GM19452 (cell line): ENCODE data around the gene ARHGAP26.

Source experiments
- ATAC-seq: cut with Tn5 transposase; IDR thresholded peaks from one replicate; pipeline ENCODE4 v1.9.1; 2021; ENCODE audit not compliant: unreplicated experiment

ARHGAP26 gene

DNA sequence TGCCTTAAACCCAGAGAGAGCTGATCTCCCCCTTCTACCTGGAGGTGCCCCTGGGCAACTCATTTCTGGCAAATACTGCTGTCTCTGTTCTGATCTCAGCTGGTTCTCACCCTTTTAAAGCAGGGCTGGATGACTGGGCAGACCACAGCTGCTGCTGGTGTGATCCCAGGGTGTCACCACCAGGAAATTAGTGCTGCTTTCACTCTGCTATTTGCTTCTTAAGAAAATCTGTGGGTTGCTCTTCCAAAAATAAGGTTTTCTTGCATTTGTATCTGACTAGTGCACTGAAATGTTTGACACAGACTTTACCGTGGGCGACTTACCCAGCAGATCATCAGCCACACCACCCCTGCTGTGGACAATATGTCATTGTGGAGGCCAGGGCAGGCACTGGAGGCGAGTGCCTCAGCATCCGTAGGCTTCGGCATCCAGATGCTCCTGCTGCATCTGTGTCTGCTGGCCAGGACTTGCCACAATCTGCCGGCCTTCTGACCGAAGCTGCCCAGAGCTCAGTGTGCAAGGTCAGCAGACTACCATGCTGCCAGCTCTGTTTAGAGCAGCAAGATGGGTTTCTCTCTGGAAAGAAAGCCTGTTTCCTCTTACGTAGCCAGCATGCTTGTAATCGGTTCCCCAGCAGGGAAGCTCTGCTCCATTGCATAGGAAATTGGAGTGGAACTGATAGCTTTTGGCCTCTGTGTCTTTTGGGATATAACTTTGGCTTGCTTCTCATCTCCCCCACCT, 13.6 kb downstream of the ARHGAP26 start:
- ATAC-seq = peak; percentile 94

- no peak for ATAC-seq
These were observed 14.3 kb downstream of the ARHGAP26 start for GRCh38 chr5:142784401-142784955.

DNA sequence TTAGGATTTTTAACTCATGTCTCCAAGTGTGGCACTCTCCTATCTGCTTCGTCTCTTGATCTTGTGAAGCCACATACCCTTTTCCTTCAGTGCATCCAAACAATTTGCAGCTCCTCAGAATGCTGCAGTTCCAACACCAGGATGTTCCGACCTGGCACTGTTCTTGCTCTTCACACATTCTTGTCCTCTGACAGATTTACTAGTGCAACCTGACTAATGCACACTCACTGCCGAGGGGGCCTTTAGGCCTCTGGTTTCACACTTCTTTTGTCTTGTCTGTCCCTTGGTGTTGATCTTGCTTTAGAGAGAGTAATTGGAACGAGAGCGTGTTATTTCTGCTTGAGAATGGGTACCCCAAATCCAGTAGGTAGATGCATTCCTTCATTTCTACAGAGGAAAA, 15.0 kb downstream of the ARHGAP26 start:
- no peak for ATAC-seq

DNA sequence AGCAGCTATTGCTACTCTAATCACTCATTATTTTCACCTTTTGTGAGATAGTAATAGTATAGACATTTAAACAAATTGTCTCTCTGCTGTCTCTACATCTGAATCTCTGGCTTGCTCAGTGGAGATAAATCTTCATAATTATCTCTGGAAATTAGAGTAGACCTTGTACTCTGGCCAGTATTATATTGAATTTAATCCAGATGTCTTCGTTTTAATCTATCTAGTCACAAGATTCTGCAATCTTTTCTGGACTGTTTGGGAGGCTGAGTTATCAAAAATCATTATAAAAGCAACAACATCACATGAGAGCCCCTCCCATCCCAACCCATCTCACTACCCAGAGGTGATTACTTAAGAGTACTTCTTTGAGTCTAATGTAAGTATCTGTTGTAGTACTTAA, 19.0 kb downstream of the ARHGAP26 start:
- ATAC-seq = no peak

- no peak for ATAC-seq
These were observed 22.1 kb downstream of the ARHGAP26 start for GRCh38 chr5:142792012-142792864.

DNA sequence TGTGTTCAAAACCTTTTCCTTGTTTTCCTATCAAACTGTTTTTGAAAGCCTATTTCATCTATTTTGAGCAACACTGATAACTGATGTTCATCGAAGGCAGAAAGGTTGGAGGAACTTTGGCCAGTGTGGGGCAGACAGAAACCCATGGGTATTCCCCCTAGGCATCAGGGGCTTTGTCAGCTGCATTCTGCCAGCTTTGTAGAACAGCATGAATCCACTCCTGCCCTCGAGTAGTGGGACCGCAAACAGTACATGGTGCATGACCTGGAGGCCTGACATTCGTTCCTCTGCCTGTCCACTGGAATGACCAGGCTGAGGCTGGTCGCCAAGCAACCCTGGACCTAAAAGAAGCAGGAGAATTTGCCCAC, 22.7 kb downstream of the ARHGAP26 start:
- no peak for ATAC-seq

GRCh38 chr5:142794537-142794936, 24.4 kb downstream of the ARHGAP26 start:
- no peak for ATAC-seq

DNA sequence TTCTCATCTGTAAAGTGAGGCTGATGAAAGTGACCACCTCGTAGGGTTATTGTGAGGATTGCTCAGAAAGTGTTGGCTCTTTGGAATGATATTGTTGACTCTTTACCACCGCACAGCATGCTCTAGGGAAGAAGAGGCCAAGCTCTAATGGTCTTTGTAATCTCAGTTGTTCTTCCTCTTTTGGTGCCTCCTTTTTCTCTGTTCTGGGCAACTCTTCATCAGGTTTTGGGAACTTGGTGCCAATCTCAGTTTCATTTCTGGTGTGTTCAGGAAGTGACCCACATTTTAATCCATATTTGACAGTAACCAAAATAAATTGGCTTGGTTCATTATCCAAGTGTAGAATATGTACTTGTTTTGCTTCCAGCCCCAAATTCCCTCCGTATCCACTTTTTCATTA, 25.1 kb downstream of the ARHGAP26 start:
- peak; percentile 46 for ATAC-seq

DNA sequence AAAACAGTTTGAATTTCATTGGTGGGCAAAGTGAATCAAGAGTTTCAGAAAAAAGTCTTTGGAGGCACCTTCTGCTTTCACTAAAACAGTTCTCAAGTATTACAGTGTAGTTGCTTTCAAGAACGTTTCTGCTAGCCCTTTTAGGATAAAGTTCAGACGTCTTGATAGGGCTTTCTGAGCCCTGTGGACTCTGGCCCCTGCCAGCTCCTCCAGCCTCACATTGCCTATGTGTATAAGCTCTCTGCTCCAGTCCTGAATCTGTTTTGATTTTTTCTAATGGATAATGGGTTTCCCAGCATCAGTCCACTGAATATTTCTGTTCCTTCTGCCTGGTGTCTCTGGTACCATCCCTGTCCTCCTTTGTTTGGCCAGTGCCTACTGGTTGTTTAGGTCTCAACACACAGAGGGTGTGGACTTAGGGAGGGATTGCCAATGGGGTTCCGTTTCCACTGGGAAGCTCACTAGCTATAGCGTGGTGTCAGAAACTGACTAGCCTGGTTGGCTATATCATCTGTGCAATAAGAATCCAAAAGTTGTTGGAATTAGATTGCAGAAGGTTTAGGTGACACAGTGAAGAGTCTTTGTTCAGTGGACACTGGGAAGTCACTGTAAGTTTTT, 26.4 kb downstream of the ARHGAP26 start:
- ATAC-seq = no peak

GRCh38 chr5:142797420-142797819, 27.2 kb downstream of the ARHGAP26 start:
- no peak for ATAC-seq

DNA sequence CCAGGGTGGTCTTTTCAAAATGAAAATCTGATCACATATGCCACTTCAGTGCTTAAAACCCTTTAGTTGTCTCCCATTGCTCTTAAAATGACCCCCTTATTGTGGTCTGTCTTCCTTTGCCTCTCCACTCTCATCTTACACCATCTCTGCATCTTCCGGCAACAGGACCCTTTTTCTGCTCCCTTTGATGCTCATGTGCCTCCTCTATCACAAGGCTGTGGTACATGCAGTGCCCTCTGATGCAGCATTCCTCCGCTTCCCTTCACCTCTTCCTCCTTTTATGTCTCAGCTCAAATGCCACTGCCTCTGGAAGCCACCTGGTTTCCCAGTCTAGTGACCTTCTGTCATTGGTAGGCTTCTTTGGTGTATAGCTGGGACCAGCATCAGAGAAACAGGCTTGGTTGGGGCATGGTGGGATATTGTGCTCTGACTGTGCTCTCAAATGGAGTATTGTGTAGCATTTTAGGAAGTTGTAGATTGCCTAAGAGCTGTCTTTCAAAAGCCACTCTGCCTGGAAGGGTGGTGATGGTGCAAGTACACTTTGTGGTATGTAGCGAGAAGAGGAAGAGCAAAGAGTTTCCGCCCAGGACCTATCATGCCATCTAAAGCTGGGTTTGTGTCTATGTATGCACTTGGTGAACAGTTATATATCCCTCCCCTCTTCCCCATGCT, 28.1 kb downstream of the ARHGAP26 start:
- ATAC-seq = no peak

DNA sequence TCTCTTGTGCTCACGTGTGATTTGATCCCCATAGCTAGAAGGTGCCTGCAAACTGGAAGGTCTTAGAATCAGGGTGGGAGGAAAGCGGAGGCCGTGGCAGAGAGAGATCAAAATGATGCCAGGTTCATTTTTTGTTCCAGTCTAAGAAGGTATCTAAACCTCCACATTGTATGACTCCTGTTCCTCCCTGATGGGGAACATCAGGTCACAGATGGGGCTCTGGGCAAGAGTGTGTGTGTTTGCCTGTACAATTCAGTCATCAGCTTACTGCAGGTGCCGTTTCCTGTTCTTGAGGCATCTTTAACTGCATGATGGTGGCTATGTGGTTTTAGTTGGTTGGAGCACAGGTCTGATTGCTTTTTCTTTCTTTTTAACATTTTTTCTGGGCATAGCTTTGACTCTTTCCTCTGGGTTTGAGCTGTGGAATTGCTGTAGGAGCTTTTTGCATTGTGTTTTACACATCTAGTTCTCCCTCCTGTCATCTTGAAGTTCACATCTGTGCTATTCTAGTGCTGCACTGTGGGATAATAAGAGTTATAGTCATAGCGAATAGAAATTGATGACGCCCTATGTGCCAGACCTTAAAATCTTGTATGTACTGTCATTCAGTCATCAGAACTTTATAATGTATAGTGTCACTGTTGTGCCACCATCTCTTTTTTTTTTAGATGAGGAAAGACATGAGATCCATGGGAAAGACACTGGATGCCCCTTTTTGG, 30.8 kb downstream of the ARHGAP26 start:
- peak; percentile 88 for ATAC-seq

DNA sequence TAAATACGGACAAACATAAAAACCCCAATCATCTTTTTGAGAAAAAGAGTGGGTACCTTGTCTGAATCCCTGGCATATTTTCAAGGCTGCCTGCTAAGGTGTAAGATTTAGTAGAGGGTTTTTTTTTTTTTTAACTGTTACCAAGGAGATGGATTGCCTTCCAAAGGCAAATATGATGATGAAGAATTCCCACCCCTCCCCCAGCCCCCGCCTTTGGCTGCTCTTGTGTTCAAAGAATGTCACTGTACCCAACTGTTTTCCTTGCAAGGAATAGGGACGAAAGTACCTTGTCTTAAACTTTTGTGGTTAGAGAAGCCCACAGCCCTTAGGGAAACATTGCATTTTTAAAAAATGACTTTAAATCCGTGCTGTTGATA, 31.3 kb downstream of the ARHGAP26 start:
- ATAC-seq = no peak

- ATAC-seq = no peak
These were observed 33.4 kb downstream of the ARHGAP26 start for GRCh38 chr5:142803428-142804125.

GRCh38 chr5:142805339-142805738, 35.2 kb downstream of the ARHGAP26 start:
- ATAC-seq = no peak

- ATAC-seq = no peak
These were observed 36.7 kb downstream of the ARHGAP26 start for GRCh38 chr5:142806841-142807267.

DNA sequence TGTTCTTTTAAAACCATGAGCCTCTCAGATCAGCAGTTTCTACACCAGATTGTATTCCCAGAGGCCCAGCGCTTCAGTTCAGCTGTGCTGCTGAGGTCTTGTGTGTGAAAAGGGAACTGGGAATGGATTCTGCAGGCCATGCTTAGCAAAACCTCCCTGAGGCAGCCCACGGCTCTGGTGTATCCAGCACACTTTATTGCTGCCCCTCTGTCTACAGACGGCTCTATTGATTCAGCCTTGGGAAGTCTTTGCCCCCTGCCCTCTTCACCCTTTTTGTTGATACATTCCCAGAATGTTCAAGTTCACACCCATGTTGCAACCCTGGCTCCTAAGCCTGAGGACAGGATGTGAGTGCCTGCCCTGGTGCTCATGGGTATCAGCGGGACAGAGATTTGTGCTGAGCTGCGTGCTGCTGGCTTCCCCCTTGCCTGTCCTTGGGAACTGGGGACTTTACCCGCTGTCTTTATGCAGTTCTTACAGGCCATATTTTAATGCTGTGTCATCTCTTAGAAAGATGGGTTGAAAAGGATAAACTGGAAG, 37.3 kb downstream of the ARHGAP26 start:
- peak; percentile 69 for ATAC-seq

DNA sequence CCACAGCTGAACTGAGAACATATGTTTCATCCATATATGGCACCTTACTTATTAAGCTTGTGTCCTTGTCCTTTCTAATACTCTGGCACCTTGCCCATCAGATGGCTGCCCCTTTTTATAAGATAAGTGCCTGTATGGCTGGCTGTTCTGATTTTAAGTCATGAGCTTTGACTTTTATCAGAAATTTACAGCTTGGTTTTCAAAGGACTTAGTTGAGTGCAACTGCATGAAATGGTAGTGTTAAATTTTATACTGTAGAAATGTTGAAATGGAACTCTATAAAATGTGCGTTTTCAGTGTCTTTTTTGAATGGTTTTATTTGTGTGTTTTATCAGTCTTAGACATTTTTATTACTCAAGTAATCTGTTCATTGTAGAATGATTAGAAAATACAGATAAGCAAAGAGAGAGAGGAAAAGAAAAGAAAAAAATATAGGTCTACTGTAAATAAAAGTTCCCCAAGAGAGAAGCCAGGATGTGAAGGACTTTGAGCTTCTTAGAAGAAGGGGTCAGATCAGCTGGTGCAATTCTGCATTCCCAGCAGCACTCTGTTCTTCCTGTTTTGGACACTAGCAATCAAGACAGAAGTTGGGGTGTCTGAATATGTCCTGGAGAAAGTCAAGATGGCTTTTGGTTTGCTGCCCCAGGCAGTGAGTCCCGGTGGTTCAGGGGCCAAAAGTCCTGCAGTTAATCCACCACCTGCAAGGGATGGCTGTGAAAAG, 38.9 kb downstream of the ARHGAP26 start:
- no peak for ATAC-seq

DNA sequence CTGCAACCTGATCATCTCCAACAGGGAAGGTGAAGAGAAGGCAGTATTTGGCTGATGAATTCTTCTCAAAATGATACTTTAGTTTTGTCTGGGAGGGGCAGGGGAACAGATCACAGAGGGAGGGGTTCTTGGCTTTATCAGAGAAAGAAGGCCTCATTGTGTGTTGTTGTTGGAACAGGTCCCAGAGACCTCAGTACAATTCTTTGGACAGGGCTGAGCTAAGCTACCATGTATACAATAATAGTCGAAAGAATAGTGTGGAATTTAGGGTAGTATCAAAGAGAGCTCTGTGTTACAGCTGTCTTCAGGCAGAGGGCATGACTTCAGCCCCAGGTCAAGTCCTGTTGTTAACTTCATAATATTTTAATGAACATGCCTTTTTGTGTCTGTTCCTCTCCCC, 39.9 kb downstream of the ARHGAP26 start:
- no peak for ATAC-seq
